Measurements from ENCODE around the gene ESYT1. TPM values are rescaled to one million over a fixed set of nuclear protein-coding genes. Genes with fewer than 3 reads are reported as not detected.

ESYT1 gene
- total RNA-seq, 4 donors from 2014 or later = 36.3 to 62.7 (median 53.2) TPM

Other genes starting within 250 kb of the ESYT1 start
- gene PYM1, start 200.4 kb upstream of the ESYT1 start, total RNA-seq = 10 to 100 TPM; 49.1 to 63.7 (median 52.4) TPM
- gene DGKA, start 197.1 kb upstream of the ESYT1 start, total RNA-seq = 100 to 1,000 TPM; 181 to 447 (median 331) TPM
- 1 to 10 TPM; 2.5 to 10.0 (median 3.0) TPM for gene PMEL, start 162.2 kb upstream of the ESYT1 start, total RNA-seq
- gene CDK2, start 161.4 kb upstream of the ESYT1 start, total RNA-seq = 10 to 100 TPM in 3 of 4 donors, 1 to 10 TPM in 1; 7.7 to 55.3 (median 13.4) TPM
- gene RAB5B, start 154.2 kb upstream of the ESYT1 start, total RNA-seq = 10 to 100 TPM; 70.7 to 96.6 (median 84.2) TPM
- 10 to 100 TPM; 16.5 to 38.9 (median 27.0) TPM for gene SUOX, start 131.0 kb upstream of the ESYT1 start, total RNA-seq
- gene IKZF4, start 107.2 kb upstream of the ESYT1 start, total RNA-seq = 1 to 10 TPM; 2.8 to 7.4 (median 3.6) TPM
- gene RPS26, start 86.3 kb upstream of the ESYT1 start, total RNA-seq = 1,000 to 10,000 TPM in 1 of 4 donors, 100 to 1,000 TPM in 3; 564 to 1,937 (median 779) TPM
- gene ERBB3, start 48.1 kb upstream of the ESYT1 start, total RNA-seq = 100 to 1,000 TPM in 3 of 4 donors, 10 to 100 TPM in 1; 61.9 to 532 (median 451) TPM
- 100 to 1,000 TPM in 1 of 4 donors, 10 to 100 TPM in 3; 34.3 to 221 (median 48.7) TPM for gene PA2G4, start 23.7 kb upstream of the ESYT1 start, total RNA-seq
- 1,000 to 10,000 TPM; 1,852 to 2,996 (median 2,194) TPM for gene RPL41, start 11.6 kb upstream of the ESYT1 start, total RNA-seq
- gene ZC3H10, start 10.0 kb upstream of the ESYT1 start, total RNA-seq = 1 to 10 TPM; 2.0 to 5.5 (median 3.8) TPM
- 10 to 100 TPM; 16.0 to 46.2 (median 21.3) TPM for gene MYL6B, start 24.3 kb downstream of the ESYT1 start, total RNA-seq
- 1,000 to 10,000 TPM; 1,247 to 1,872 (median 1,541) TPM for gene MYL6, start 30.1 kb downstream of the ESYT1 start, total RNA-seq
- gene SMARCC2, start 61.2 kb downstream of the ESYT1 start, total RNA-seq = 100 to 1,000 TPM in 3 of 4 donors, 10 to 100 TPM in 1; 85.6 to 299 (median 139) TPM
- gene RNF41, start 93.7 kb downstream of the ESYT1 start, total RNA-seq = 10 to 100 TPM; 23.8 to 52.0 (median 37.6) TPM
- 10 to 100 TPM; 15.3 to 25.3 (median 23.5) TPM for gene NABP2, start 96.1 kb downstream of the ESYT1 start, total RNA-seq
- 100 to 1,000 TPM in 3 of 4 donors, 10 to 100 TPM in 1; 96.6 to 950 (median 626) TPM for gene SLC39A5, start 101.8 kb downstream of the ESYT1 start, total RNA-seq
- gene ANKRD52, start 130.1 kb downstream of the ESYT1 start, total RNA-seq = 10 to 100 TPM; 30.5 to 48.7 (median 36.6) TPM
- gene COQ10A, start 138.7 kb downstream of the ESYT1 start, total RNA-seq = 10 to 100 TPM in 2 of 4 donors, 1 to 10 TPM in 2; 9.1 to 14.8 (median 11.8) TPM
- gene CS, start 172.1 kb downstream of the ESYT1 start, total RNA-seq = 100 to 1,000 TPM; 184 to 228 (median 203) TPM
- gene CNPY2, start 187.7 kb downstream of the ESYT1 start, total RNA-seq = 100 to 1,000 TPM in 2 of 4 donors, 10 to 100 TPM in 2; 72.5 to 131 (median 91.0) TPM
- 100 to 1,000 TPM in 2 of 4 donors, 10 to 100 TPM in 2; 82.5 to 114 (median 95.4) TPM for gene PAN2, start 205.7 kb downstream of the ESYT1 start, total RNA-seq
- 1 to 10 TPM in 2 of 4 donors, not detected in 2; 3.1 to 5.8 TPM for gene IL23A, start 210.6 kb downstream of the ESYT1 start, total RNA-seq
- gene STAT2, start 231.8 kb downstream of the ESYT1 start, total RNA-seq = 100 to 1,000 TPM; 100 to 355 (median 164) TPM
- not detected for gene APOF, start 234.6 kb downstream of the ESYT1 start, total RNA-seq

Data from Peyer's patch (tissue), 4 donors.